ENCODE measurements around the gene PCNX4.

The PCNX4 gene

DNA sequence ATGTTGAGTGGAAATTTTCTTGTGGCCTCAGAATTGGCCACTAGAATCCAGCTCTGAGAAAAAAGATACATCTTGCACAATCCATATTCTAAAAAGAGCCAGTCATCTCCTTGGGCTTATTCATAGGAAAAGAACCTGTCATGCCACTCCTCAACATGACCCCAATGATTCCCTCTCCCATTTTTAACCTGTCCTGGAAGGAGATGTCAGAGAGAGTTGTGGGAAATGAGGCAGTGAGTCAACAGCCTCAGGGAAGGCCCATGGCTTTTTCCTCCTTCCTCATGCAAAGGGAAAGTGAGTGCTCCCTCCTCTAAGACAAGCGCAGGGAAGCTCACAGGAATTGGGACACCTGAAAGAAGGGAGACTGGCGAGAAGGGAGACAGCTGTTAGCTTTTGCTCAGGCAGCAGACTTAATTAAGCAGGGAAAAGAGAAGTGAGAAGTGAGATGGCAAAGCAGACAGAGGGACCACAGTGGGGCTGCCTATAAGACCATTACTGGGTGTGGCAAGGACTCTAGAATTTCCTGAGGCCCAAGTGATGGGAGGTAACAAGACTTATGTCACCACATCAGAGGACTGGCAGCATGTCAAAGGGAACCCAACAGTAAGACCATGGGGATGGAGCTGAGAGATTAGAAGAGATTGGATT lies 83.7 kb downstream of the PCNX4 start:
- TF ChIP-seq, protein P1, sequence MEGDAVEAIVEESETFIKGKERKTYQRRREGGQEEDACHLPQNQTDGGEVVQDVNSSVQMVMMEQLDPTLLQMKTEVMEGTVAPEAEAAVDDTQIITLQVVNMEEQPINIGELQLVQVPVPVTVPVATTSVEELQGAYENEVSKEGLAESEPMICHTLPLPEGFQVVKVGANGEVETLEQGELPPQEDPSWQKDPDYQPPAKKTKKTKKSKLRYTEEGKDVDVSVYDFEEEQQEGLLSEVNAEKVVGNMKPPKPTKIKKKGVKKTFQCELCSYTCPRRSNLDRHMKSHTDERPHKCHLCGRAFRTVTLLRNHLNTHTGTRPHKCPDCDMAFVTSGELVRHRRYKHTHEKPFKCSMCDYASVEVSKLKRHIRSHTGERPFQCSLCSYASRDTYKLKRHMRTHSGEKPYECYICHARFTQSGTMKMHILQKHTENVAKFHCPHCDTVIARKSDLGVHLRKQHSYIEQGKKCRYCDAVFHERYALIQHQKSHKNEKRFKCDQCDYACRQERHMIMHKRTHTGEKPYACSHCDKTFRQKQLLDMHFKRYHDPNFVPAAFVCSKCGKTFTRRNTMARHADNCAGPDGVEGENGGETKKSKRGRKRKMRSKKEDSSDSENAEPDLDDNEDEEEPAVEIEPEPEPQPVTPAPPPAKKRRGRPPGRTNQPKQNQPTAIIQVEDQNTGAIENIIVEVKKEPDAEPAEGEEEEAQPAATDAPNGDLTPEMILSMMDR (IDR thresholded peaks at IDR 0.05; ENCODE audit: low read depth, low read length), result no peak
- no peaks in the 10 kb centered on the region for H3K27me3 ChIP-seq (ENCODE audit: insufficient read depth, low read depth, severe bottlenecking)
- no peaks in the 10 kb centered on the region for H3K36me3 ChIP-seq
- no peak overlapping the region for H3K27ac ChIP-seq
- DNase-seq, result no peak
- peaks cover 11% of the 10 kb centered on the region for H3K9me3 ChIP-seq (ENCODE audit: severe bottlenecking)
- H3K4me3 ChIP-seq (ENCODE audit: low read depth, low read length), result no peak overlapping the region

DNA sequence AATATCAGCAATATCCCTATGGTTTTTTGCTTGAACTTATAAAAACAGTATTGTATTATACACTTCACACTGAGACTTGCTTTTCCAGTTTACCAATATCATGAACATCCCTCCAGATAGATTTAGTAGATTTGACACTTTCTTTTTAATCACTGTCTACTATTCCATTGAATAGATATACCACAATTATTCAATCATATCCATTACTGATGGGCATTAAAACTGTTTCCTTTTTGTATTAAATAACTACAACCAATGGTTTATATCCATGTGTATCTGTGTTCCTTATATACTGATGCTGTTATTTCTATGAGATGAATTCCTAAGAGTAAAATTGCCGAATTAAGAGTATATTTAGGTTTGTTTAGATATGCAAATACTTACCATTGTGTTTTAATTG lies 86.4 kb downstream of the PCNX4 start:
- DNase-seq, result no peak
- no peaks in the 10 kb centered on the region for H3K27me3 ChIP-seq (ENCODE audit: insufficient read depth, low read depth, severe bottlenecking)
- TF ChIP-seq, protein P1 (IDR thresholded peaks at IDR 0.05; ENCODE audit: low read depth, low read length), result no peak
- peaks cover 4% of the 10 kb centered on the region for H3K9me3 ChIP-seq (ENCODE audit: severe bottlenecking)
- H3K27ac ChIP-seq, result no peak overlapping the region
- H3K36me3 ChIP-seq, result no peaks in the 10 kb centered on the region
- no peak overlapping the region for H3K4me3 ChIP-seq (ENCODE audit: low read depth, low read length)

- TF ChIP-seq, protein P1 (IDR thresholded peaks at IDR 0.05; ENCODE audit: low read depth, low read length), result no peak
- H3K36me3 ChIP-seq, result no peaks in the 10 kb centered on the region
- H3K4me3 ChIP-seq (ENCODE audit: low read depth, low read length), result no peak overlapping the region
- DNase-seq, result no peak
- no peaks in the 10 kb centered on the region for H3K27me3 ChIP-seq (ENCODE audit: insufficient read depth, low read depth, severe bottlenecking)
- H3K27ac ChIP-seq, result no peak overlapping the region
- H3K9me3 ChIP-seq (ENCODE audit: severe bottlenecking), result peaks cover 4% of the 10 kb centered on the region
Observed at GRCh38 chr14:60178820-60179219, 87.1 kb downstream of the PCNX4 start.

- Histone ChIP-seq H3K9me3 (ENCODE audit: severe bottlenecking) (peaks cover 4% of the 10 kb centered on the region), H3K27me3 (ENCODE audit: insufficient read depth, low read depth, severe bottlenecking) (no peaks in the 10 kb centered on the region), H3K27ac (no peak overlapping the region), H3K4me3 (ENCODE audit: low read depth, low read length) (no peak overlapping the region), H3K36me3 (no peaks in the 10 kb centered on the region)
- no peak for DNase-seq
- TF ChIP-seq, protein P1 (IDR thresholded peaks at IDR 0.05; ENCODE audit: low read depth, low read length), result no peak
Observed at GRCh38 chr14:60179431-60179869, 87.7 kb downstream of the PCNX4 start.

DNA sequence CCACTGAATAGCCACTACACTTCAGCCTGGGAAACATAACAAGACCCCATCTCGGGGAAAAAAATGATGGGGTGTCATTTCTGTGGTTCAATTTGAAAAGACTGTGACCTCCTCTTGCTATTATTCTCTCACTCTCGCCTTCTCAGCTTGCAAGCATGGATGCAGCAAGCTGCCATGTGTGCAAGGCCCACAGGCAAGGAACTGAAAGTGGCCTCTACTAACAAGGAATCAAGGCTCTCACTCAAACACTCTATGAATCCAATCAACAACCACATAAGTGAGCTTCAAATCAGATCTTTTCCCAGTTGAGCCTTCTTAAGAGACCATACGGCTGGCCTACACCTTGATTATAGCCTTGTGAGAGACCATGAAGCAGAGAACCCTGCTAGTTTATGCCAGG lies 91.4 kb downstream of the PCNX4 start:
- Histone ChIP-seq H3K36me3 (no peaks in the 10 kb centered on the region), H3K9me3 (ENCODE audit: severe bottlenecking) (peaks cover under 1% of the 10 kb centered on the region), H3K4me3 (ENCODE audit: low read depth, low read length) (no peak overlapping the region), H3K27me3 (ENCODE audit: insufficient read depth, low read depth, severe bottlenecking) (no peaks in the 10 kb centered on the region), H3K27ac (no peak overlapping the region)
- TF ChIP-seq, protein P1 (IDR thresholded peaks at IDR 0.05; ENCODE audit: low read depth, low read length), result no peak
- DNase-seq, result no peak

DNA sequence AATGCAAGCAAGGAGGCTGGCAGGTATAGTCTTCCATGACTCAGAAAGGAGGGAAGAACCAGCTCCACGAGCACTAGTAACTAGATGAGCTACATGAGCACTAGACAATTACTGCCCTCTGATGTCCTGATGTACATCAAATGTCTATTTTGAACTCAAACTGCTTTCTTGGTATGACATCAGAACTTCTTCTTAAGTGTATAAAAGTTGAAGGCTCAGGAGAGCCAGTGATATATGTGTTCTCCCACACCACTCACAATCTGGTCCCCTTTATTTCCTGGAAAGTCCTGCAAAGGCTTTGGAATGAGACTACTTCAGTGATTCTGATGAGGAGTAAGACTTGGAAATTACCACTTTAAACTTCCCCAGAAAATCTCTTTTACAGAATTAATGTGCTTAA lies 92.0 kb downstream of the PCNX4 start:
- Histone ChIP-seq H3K27me3 (ENCODE audit: insufficient read depth, low read depth, severe bottlenecking) (no peaks in the 10 kb centered on the region), H3K27ac (no peak overlapping the region), H3K36me3 (no peaks in the 10 kb centered on the region), H3K9me3 (ENCODE audit: severe bottlenecking) (no peaks in the 10 kb centered on the region), H3K4me3 (ENCODE audit: low read depth, low read length) (peak overlapping the region; percentile 34; the same call in 1 of the 2 replicates)
- DNase-seq, result no peak
- TF ChIP-seq, protein P1 (IDR thresholded peaks at IDR 0.05; ENCODE audit: low read depth, low read length), result no peak

Measured in WERI-Rb-1 (cell line).